Keratinocyte (primary cell): Measurements from ENCODE around the gene IL7R. TPM values are rescaled to one million over a fixed set of nuclear protein-coding genes. Genes with fewer than 3 reads are reported as not detected.
A peak's percentile ranks its signal among the peaks of the same experiment; 100 is the strongest.

ENCODE experiments used
- DNase-seq: peaks from one replicate; pipeline ENCODE4 v3.0.0-alpha.2; 2011; ENCODE audit warnings: low read depth, missing footprints, low spot score
- FAIRE-seq: peaks from 2 replicates; lab custom pipeline; 2011; peaks lifted over from hg19 to GRCh38; lab: Jason Lieb, UNC
- H2AFZ ChIP-seq: 2 replicates; pipeline ENCODE4 v1.6.0; 2012; ENCODE audit warnings: low read length, control low read depth, inconsistent platforms; ENCODE audit not compliant: control insufficient read depth
- H3K27ac ChIP-seq: 2 replicates; pipeline ENCODE4 v1.5.1; 2011; ENCODE audit warnings: low read length; ENCODE audit not compliant: control insufficient read depth, insufficient read depth
- H3K27me3 ChIP-seq: 3 replicates; pipeline ENCODE4 v1.6.0; 2011; ENCODE audit warnings: low read length; ENCODE audit not compliant: control insufficient read depth, insufficient read depth; ENCODE audit errors: extremely low read depth
- H3K36me3 ChIP-seq, 2 experiments: 2 replicates in 1 of 2; 3 replicates in 1 of 2; pipeline ENCODE4 v1.5.1; 2011; ENCODE audit warnings: low read length in 2 of 2, mild to moderate bottlenecking in 1 of 2; ENCODE audit not compliant: control insufficient read depth in 2 of 2, insufficient read depth in 2 of 2; ENCODE audit errors: extremely low read depth in 1 of 2
- H3K4me1 ChIP-seq: 3 replicates; pipeline ENCODE4 v1.5.1; 2011; ENCODE audit warnings: low read length; ENCODE audit not compliant: control insufficient read depth, insufficient read depth; ENCODE audit errors: extremely low read depth
- H3K4me2 ChIP-seq: 3 replicates; pipeline ENCODE4 v1.6.0; 2011; ENCODE audit warnings: low read depth, low read length; ENCODE audit not compliant: control insufficient read depth, insufficient read depth; ENCODE audit errors: extremely low read depth
- H3K4me3 ChIP-seq, 3 experiments: fragments of 200-600 bp in 1 of 3; sonication (generic) in 1 of 3; 2 replicates in 2 of 3; 3 replicates in 1 of 3; pipeline ENCODE4 v1.5.1; 2011 to 2016; ENCODE audit warnings: low read length in 3 of 3, mild to moderate bottlenecking in 3 of 3, control low read depth in 2 of 3, inconsistent platforms in 1 of 3, low read depth in 1 of 3, mixed read lengths in 1 of 3, mixed run types in 1 of 3, moderate library complexity in 1 of 3; ENCODE audit not compliant: control insufficient read depth in 2 of 3, insufficient read depth in 2 of 3; ENCODE audit errors: extremely low read depth in 1 of 3
- H3K79me2 ChIP-seq: 2 replicates; pipeline ENCODE4 v1.6.0; 2012; ENCODE audit warnings: low read length; ENCODE audit not compliant: control insufficient read depth, insufficient read depth
- H3K9ac ChIP-seq: 3 replicates; pipeline ENCODE4 v1.6.0; 2011; ENCODE audit warnings: low read length; ENCODE audit not compliant: control insufficient read depth, insufficient read depth; ENCODE audit errors: extremely low read depth
- H3K9me1 ChIP-seq: 3 replicates; pipeline ENCODE4 v1.6.0; 2011; ENCODE audit warnings: low read length; ENCODE audit not compliant: control insufficient read depth, insufficient read depth; ENCODE audit errors: extremely low read depth
- H3K9me3 ChIP-seq: 2 replicates; pipeline ENCODE4 v1.5.1; 2012; ENCODE audit warnings: low read depth, low read length; ENCODE audit not compliant: control insufficient read depth
- H4K20me1 ChIP-seq: 3 replicates; pipeline ENCODE4 v1.6.0; 2011; ENCODE audit warnings: low read length; ENCODE audit not compliant: control insufficient read depth, insufficient read depth; ENCODE audit errors: extremely low read depth
- EZH2 ChIP-seq: IDR thresholded peaks from one replicate; pipeline ENCODE4 v1.6.1; 2012; ENCODE audit warnings: inconsistent platforms, mild to moderate bottlenecking, low read length, moderate library complexity
- dilution Hi-C: fragments of 300-500 bp; cut with MboI; formaldehyde crosslinking; loops from one replicate; pipeline ENCODE4 v1.7.0; 2020; ENCODE audit warnings: low sequenced_read_pairs; ENCODE audit not compliant: extremely low pct_ligation_motif_present
- polyA plus RNA-seq, 5 experiments: library from polyadenylated mRNA; depleted of rRNA in 3 of 5; stranded (reverse) in 3 of 5; stranded (forward) in 1 of 5; unstranded in 1 of 5; fragments of >200 nt; gene quantifications; 1 replicate in 1 of 5; 2 replicates in 3 of 5; 3 replicates in 1 of 5; pipeline versions ENCODE4 v1.2.1 to v1.2.3, GENCODE V29; 2011 to 2012; ENCODE audit warnings: missing spikeins in 2 of 5, low read depth in 1 of 5, low replicate concordance in 1 of 5
- small RNA-seq, 3 experiments: library from RNA; depleted of rRNA; stranded (forward); fragments of <200 nt; gene quantifications; one replicate each; pipeline ENCODE3, GENCODE V24; 2012; ENCODE audit warnings: low read depth in 3 of 3, low replicate concordance in 1 of 3; ENCODE audit not compliant: insufficient read length in 3 of 3
- TF ChIP-seq, protein P1 (sequence below), 3 experiments: IDR thresholded peaks in 1 of 3; conservative IDR thresholded peaks in 1 of 3; optimal IDR thresholded peaks in 1 of 3; 2 replicates in 2 of 3; 3 replicates in 1 of 3; pipeline versions ENCODE3 to v1.5.1; 2011; ENCODE audit warnings: low read length in 3 of 3, mild to moderate bottlenecking in 3 of 3, moderate library complexity in 2 of 3, control low read depth in 1 of 3, inconsistent platforms in 1 of 3; ENCODE audit not compliant: insufficient read depth in 2 of 3; ENCODE audit errors: extremely low read depth in 1 of 3

Gene IL7R
- polyA plus RNA-seq, 1 donor (not counting 4 experiments of a cell fraction or from before 2014, with no cell fraction given) = 4.7 TPM

- no peak overlapping the region for H3K4me3 ChIP-seq
- H3K27me3 ChIP-seq = peaks cover 5% of the 10 kb centered on the region
- H3K4me1 ChIP-seq = peaks cover 10% of the 10 kb centered on the region
- H3K9me1 ChIP-seq = no peaks in the 10 kb centered on the region
- no peaks in the 10 kb centered on the region for H3K9me3 ChIP-seq
- no peak overlapping the region for H3K9ac ChIP-seq
- dilution Hi-C loops = no loop called here
- FAIRE-seq = peak; percentile 94
- DNase-seq = peak; percentile 7
- H3K4me2 ChIP-seq = no peak overlapping the region
- no peak overlapping the region for H2AFZ ChIP-seq
- no peak for TF ChIP-seq EZH2
- TF ChIP-seq, protein P1, sequence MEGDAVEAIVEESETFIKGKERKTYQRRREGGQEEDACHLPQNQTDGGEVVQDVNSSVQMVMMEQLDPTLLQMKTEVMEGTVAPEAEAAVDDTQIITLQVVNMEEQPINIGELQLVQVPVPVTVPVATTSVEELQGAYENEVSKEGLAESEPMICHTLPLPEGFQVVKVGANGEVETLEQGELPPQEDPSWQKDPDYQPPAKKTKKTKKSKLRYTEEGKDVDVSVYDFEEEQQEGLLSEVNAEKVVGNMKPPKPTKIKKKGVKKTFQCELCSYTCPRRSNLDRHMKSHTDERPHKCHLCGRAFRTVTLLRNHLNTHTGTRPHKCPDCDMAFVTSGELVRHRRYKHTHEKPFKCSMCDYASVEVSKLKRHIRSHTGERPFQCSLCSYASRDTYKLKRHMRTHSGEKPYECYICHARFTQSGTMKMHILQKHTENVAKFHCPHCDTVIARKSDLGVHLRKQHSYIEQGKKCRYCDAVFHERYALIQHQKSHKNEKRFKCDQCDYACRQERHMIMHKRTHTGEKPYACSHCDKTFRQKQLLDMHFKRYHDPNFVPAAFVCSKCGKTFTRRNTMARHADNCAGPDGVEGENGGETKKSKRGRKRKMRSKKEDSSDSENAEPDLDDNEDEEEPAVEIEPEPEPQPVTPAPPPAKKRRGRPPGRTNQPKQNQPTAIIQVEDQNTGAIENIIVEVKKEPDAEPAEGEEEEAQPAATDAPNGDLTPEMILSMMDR (optimal IDR thresholded peaks at IDR 0.05 in 1 of 3, IDR thresholded peaks at IDR 0.05 in 1 of 3, conservative IDR thresholded peaks at IDR 0.05 in 1 of 3; ENCODE audit: extremely low read depth in 1 of 3, insufficient read depth in 2 of 3, low read length in 3 of 3) = peak; percentile 78 to 89 (median 87)
- H4K20me1 ChIP-seq = no peaks in the 10 kb centered on the region
- H3K36me3 ChIP-seq = no peaks in the 10 kb centered on the region
- no peaks in the 10 kb centered on the region for H3K79me2 ChIP-seq
- no peak overlapping the region for H3K27ac ChIP-seq
These were observed 69.8 kb downstream of the IL7R start for GRCh38 chr5:35926389-35927051.

Small RNA genes within 50 kb of the gene (small RNA-seq; reads per million reads assigned to genes)
- 0 reads per million in 3 experiments for gene AC112204.1

Other genes starting within 250 kb of the IL7R start
- gene SPEF2, start 239.0 kb upstream of the IL7R start, polyA plus RNA-seq = 0.95 to 1.6 TPM (median 1.1 TPM) in 3 replicates
- not detected in 3 replicates for gene CAPSL, start 81.7 kb downstream of the IL7R start, polyA plus RNA-seq
- not detected in 3 replicates for gene UGT3A1, start 134.5 kb downstream of the IL7R start, polyA plus RNA-seq
- 0.03 to 0.09 TPM (median 0.07 TPM) in 3 replicates for gene UGT3A2, start 210.0 kb downstream of the IL7R start, polyA plus RNA-seq